Stimulated activated CD4-positive, alpha-beta T cell treated with anti-CD3 and anti-CD28 coated beads, Interleukin-15, amount 100 ng/mL, for 1 hour (primary cell): ENCODE data around the gene ACADVL.

Experiments used
- DNase-seq, 2 donors: peaks; one replicate each; pipeline ENCODE4 v3.0.0-alpha.2; 2020; ENCODE audit warnings: low read depth in 1 of 2, low spot score in 1 of 2

The ACADVL gene

DNA sequence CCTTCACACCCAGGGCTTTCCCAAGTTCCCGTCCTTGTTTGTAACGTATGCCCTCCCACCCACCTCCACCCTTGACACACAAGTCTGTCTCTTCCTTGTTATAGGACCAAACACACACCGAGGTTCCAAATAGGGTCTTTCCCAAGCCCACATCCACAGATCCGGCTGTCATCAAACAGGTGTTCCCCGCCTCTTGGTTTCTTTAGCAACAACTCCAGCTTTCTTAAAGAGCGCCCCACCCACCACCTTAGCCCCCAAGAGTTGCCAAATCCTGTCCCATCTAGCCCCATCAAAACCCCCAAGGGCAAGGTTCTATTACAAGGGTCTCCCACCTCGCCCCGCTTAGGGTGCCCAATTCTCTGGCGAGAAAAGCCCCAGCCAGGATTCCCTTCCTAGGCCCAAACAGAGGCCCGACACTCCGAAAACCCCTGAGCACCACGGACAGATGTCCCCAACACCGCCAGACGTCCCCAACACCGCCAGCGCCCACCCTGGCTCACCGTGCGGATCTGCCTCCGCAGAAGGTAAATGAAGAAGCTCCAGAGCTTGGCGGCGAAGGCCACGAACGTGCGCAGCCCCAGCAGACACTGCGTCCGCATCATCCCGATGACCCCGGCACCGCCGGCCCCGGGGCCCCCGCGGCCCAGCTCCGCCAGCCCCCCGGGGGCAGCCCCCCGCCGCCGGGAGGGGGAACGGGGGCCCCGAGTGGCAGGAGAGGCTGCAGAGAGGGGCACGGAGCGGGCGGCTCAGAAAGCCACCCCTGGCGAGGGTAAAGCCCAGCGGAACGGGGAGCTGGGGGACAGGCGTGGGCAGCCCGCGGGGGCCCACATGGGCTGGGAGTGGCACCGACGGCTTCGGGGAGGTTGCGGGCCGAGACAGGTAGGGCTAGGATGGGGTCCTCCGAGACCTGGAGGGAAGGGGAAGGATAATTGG is 31.2 kb downstream of the ACADVL start:
- no peak for DNase-seq

DNA sequence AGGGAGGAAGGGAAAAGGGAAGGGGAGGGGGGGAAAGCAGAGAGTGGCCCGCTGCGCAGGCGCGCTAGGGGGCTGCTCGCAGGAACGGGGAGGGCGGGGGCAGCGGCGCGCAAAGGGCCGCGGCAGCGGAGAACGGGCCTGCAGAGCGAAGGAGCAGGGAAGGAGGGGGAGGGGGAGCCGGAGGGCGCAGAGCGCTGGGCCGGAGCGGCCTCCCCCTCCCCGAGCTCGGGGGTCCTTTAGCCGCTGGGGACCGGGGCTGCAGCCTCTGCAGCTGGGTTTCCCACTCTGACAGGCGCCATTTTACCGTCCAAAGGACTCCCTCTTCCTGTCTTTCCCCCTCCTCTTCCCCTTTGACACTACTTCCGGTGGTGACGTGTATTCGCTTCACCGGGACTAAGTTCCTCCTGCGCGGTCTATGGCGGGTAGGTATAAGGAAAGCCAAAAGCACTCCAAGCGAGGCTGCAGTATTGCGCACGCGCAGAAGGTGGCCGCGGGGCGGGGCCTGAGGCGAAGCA is 32.0 kb downstream of the ACADVL start, which contains the start of gene CTDNEP1:
TSS of gene CTDNEP1 (minus strand) at position 74 of the 515 bp plus-strand sequence. CDS start 438 bp downstream, outside the sequence.
- peak; percentile 97 to 98 for DNase-seq

DNA sequence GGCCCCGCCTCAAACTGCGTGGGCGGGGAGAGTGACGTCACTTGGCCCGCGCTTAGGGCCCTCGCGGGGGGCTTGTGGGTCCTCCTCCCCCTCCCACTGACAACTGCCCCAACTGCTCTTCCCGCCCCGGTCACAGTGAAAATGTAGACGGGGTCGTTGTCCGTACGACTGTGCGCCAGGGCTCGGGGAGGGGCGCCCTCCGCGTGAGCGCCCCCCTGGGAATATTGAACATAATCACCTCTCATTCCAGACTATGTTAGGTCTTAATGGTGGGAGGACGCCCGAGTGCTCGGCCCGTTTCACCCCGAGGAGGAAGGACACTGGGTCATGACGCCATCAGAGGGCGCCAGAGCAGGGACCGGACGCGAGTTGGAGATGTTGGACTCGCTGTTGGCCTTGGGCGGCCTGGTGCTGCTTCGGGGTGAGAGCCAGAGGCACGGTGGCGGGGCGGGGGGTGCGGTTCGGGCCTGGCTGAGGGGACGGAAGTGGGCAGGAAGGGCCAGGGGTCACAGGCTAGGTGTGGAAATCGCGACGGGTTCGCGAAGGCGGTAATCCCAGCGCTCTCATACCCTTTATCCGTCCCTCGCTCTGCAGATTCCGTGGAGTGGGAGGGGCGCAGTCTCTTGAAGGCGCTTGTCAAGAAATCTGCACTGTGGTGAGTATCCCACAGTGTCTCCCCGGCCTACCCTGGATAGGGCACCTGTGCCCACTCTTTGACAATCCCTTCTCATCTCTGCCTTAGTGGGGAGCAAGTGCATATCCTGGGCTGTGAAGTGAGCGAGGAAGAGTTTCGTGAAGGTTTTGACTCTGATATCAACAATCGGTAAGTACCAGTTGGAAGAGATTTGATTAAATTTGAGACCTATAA is 32.7 kb downstream of the ACADVL start, which contains the start of gene ELP5:
TSS of gene ELP5 (plus strand) at position 40 of the 868 bp plus-strand sequence. CDS start at position 376, 336 bp downstream.
- DNase-seq: peak; percentile 68 to 73

DNA sequence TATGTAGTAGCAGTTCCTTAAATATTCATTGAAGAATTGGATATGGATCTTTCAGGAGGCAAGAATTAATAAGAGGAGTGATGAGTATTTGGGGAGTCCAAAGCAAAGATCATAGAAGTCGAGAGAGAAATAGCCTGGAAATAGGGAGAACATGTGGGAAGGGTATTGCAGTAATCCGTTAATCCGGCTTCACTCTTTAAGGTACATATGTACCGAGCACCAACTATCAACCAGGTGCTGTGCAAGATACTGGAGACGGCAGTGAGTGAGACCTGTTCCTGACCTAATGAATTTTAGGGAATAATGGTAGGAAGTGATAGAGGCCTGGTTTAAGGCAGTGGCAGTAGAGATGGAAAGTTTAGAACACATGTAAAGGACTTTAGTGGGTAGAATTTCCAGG is 33.3 kb downstream of the ACADVL start:
- no peak for DNase-seq

DNA sequence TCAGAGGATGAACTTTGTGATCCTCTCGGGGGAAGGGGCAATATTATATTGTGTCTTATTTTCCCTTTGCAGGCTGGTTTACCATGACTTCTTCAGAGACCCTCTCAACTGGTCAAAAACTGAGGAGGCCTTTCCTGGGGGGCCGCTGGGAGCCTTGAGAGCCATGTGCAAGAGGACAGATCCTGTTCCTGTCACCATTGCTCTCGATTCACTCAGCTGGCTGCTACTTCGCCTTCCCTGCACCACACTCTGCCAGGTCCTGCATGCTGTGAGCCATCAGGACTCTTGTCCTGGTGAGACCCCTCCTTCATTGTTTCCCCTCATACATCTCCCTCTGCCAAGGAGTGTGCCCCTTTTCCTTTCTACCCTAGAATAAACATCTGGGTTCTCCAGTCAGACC is 34.8 kb downstream of the ACADVL start:
- no peak for DNase-seq

DNA sequence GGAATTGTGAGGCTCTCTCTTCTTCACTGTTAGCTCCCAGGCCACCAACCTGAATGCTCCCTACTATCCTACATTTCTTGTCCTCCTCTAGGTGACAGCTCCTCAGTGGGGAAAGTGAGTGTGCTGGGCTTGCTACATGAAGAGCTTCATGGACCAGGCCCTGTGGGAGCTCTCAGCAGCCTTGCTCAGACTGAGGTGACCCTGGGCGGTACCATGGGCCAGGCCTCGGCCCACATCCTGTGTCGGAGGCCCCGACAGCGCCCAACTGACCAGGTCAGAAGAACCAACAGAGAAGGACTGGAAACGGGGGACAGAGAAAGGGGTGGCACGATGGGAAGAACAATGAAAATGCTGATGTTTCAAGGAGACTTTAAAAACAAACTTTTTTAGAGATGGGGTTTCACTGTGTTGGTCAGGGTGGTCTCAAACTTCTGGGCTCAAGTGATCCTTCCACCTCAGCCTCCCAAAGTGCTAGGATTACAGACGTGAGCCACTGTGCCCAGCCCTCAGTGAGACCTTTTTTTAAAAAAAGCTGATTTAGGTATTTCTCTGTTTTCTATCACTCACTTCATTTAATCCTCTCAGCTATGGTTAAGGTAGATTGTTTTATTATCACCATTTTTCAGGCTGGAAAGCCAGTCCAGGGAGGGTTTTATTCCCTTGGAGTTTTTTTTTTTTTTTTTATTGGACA is 37.2 kb downstream of the ACADVL start:
- DNase-seq: no peak

DNA sequence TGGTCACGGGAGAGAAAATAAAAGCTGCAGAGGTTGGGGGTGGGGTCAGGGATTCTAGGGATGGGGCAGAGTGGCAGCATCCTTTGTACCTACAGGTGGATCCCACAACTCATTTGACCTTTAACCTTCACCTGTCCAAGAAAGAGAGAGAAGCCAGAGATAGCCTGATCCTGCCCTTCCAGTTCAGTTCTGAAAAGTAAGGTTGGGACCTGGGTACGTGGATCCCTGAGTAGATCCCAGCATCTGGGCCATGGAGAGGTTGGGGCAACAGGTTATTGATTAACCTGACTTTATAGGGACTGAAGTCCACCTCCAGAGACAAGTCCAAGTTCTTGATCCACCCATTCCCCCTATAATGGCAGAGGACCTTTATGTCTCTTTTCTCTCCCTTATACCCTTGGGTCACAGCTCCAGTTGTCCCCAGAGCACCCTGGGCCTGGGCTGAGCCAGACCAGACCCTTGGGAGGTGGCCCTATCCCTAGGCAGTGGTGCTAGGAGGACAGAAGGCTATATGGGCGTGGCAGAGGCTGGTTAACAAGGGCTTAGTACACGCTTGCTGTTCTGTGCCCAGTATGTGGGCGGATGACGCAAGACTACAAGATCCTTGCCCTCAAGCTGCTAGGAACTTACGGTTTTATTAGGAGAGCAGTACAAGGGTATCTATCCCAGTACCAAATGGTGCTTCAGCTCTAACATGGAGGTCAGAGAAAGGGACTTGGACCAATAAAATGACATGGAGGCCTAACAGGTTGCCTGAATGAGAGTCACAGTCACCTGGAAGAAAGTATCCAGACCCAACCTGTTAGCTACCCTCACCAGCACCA is 39.2 kb downstream of the ACADVL start:
- no peak for DNase-seq

DNA sequence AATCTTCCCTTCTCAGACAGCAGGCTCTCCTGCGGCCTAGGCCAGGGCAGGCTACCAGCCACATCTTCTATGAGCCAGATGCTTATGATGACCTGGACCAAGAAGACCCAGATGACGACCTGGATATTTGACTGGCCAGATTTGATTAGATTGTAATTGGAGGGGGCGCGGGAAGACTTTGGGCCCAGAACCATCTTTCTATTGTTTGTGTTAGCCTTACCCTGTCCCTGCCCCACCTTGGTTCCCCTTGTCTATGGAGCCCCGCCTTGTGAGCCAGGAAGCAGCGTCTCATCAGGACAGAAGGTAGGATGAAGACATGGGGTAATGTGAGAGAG is 39.8 kb downstream of the ACADVL start:
- DNase-seq: no peak

DNA sequence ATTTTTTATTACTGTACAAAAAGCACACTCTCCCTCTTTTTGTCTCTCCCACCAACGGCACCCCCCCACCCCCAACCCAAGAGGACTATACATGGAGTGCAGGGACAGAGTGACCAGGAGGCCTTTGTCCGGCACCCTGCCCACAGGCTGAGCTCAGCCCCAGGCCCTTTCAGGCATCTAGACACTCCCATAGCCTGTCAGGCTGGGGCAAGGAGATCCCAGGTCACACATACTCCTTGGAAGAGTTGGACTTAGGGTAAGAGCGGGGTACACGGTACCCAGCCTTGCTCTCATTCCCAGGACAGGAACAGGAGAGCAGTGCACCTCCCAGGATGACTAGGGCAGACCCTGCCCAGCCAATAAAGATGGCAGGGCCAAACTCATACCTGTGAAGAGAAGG is 40.4 kb downstream of the ACADVL start:
- DNase-seq: no peak

DNA sequence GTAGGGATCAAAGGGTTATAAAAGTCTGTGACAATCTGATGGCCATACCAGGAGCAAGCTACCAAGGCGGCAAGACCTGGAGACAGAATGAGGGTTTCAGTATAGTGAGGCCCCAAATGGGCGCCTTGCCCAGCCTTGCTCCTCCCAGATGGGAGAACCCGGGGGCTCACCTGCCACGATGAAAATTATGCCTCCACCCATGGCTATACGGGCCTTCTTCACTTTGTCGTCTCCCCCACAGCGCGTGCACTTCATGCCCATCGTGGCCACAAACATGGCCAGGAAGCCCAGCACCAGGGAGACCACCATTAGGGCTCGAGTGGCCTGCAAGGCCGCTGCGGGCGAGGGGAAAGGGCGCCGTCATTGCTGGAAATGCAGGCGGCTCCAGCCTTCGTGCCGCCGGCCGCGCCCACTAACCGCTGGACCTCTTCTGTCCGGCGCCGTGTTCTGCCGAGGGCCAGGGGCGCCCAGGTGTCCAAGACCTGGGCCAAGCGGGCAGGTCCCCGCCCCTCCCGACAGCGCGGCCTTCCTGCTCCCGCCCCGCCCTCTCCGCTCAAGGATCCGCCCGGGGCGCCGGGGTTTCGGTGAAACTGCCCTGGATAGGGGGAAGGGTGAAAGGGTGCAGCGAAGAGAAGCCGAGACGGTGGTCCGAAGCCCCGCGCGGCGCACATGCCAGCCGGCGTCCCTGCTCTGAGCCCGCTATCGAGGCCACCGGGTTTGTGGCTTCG is 41.1 kb downstream of the ACADVL start:
- no peak for DNase-seq

DNA sequence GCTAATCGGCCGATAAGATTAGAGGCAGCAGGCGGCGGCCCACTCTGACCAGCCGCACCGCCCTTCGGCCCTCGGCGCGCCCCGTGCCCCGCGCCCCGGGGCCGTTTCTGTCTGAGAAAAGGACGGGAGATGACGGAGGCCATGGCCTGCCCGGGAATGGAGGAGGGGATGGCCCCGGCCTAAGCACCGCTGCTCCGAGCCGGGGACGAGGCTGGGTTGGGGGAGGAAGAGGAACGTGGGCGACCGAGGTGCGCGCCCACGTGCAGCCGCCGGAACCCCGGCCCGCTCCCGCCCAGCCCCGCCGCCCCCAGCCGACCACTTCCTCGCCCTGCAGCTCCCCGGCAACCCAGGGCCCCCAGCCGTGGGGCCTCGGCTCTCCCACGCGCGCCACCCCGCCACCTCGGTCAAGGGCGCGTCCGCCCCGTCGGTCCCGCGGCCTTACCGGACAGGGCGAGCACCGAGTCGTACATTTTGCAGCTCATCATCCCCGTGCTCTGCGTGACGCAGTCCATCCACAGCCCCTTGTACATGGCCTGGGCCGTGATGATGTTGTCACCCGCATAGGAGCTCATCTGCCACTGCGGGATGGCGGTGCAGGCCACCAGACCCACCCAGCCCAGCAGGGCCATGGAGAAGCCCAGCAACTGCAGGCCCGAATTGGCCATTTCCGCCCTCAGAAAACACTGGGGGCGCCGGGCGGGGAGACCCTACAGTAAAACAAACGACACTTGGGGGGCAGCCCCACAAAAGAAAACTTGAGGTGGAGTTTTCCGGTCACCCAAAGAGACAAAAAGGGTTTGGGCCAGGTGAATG is 41.8 kb downstream of the ACADVL start:
- DNase-seq: no peak

DNA sequence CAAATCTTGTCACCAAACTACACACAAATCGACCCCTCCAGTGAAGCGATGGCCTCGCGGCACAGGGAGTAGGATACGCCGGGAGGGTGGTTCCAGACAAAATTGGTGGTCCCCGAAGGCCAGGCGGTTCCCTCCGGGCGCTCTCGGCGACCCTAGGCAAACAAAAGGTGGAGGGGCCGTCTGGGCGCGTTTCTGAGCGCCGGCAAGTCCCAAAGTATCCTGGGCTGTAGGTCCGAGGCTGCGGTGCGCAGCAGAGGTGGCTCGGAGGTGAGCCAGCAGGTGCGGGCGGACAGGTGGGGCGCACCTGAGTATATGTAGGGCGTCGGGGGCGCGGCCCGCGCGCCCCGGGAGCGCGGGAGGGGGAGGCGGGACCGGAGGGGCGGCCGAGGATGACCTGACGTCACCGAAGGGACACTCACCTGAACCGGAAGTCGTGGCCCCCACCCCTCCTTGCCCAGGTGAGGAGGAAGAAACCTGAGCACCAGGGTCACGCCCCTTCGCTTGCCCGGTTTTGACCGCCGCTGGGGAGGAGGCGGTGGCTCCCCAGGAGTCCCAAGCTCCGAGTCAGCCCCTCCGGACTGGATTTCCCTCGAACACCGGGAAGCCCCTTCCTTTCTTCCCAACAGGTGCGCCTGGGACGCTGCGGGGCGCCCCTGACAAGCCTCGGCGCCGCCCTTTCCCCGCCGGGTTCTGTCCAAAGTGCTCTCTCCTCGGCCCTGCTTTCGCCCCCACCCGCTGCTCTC is 42.6 kb downstream of the ACADVL start, which contains the start of gene CLDN7:
TSS of gene CLDN7 (minus strand) at position 287 of the 743 bp plus-strand sequence. CDS start 435 bp downstream, outside the sequence.
- DNase-seq: no peak

DNA sequence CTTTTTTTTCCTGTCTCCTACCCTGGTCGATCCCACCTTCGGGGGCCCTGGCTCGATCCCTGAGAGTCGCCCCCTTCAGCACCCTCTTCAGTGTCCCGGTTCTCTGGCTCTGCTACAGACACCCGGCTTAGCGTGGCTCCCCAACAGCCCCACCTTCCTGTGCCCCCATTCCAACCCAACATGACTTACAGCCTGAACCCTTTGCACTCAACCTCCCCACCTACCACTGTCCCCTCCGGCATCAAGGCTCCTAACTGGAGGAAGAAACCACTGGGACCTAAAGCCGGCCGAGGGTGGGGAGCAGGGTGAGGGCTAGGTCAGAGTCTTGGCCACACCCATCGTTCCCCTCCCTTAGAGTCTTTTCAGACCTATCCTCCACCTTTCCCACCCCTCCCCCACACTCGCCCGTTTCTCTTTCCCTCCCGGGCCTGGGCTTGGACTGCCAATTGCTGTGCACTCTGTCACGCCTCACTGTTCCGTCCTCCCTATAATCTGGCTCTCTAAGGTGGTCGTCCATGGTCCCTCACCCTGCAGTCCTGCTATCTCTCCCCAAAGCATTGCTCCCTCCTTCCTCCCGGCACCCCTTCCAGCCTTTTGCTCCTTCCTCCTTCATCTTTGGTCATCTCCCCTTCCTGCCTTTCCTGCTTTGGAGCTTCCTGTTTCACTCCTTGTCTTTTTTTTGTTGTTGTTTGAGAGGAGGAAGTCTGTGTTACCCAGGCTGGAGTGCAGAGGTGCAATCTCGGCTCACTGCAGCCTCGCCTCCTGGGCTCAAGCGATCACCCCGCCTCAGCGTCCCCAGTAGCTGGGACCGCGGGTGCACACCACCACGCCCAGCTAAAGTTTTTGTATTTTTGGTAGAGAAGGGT is 43.4 kb downstream of the ACADVL start:
- DNase-seq: no peak

DNA sequence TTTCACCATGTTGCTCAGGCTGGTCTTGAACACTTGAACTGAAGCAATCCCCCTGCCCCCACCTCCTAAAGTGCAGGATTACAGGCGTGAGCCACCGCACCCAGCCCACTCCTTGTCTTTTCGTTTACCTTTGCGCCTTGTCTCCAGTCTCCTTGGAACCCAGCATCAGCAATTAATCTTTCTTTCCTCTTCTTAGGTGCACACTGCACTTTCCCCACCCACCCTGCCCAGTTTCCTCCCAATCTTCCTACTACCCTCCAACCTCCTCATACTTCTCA is 44.0 kb downstream of the ACADVL start:
- DNase-seq: no peak

DNA sequence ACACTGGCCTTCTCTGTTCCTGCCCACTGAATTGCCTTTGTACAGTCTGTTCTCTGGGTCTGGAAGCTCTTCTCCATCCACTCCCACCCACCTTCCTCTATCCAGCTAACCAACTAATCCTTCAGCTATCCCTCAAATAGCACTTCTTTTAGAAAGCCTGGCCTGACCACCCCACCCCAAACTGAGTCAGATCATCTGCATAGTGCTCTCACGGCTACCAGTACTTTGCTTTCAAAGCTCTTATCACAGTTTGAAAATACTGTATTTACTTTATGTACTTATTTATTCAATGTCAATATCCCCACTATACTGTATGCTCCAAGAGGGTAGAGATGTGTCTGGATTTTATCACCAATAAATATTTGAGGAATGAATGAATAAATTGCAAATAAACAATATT is 47.0 kb downstream of the ACADVL start:
- DNase-seq: no peak
